ENCODE results near the gene KIAA0232. TPM values are rescaled to one million over a fixed set of nuclear protein-coding genes. Genes with fewer than 3 reads are reported as not detected.

KIAA0232 gene
- polyA plus RNA-seq, 1 donor from 2014 or later: 9.3 TPM

DNA sequence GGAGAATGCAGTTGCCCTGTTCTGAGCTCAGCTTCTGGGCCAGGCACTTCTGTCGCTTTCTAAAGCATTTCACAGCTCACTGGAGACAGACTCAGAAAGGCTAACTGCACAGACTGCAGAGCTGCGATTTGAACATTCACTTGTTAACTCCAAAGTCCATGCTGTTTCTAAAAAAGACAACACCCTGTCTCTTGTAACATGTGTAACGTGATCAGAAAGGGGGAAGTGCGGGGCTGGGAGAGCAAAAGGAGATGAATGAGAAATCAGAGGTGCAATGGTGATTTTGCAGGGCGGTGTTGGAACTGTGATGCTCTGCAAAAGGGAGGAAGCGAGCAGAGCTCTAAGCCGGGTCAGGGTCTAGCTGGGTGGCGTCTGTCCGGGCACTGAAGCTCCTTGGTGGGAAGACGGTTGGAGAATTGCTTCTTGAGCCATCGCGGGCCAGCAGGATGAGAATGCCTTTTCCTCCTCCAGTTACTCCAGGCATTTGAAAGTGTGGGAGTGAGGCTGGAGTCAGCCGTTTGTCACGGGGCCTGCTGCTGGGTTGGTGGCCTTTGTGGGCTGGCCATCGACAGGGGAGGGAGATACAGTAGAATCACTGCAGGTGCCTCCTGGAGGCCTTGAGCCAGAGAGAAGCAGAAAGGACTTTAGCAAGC lies 147.4 kb downstream of the KIAA0232 start:
- H3K4me3 Mint-ChIP-seq: no peak overlapping the region
- peaks cover 0 to 2% (median 1%) of the 10 kb centered on the region in 3 donors for H3K9me3 Mint-ChIP-seq
- H3K4me1 Mint-ChIP-seq: peaks cover 15 to 18% (median 17%) of the 10 kb centered on the region in 3 donors
- no peaks in the 10 kb centered on the region for H3K27me3 Mint-ChIP-seq
- H3K27ac Mint-ChIP-seq: no peak overlapping the region
- peaks cover 15% of the 10 kb centered on the region for H3K36me3 Mint-ChIP-seq

DNA sequence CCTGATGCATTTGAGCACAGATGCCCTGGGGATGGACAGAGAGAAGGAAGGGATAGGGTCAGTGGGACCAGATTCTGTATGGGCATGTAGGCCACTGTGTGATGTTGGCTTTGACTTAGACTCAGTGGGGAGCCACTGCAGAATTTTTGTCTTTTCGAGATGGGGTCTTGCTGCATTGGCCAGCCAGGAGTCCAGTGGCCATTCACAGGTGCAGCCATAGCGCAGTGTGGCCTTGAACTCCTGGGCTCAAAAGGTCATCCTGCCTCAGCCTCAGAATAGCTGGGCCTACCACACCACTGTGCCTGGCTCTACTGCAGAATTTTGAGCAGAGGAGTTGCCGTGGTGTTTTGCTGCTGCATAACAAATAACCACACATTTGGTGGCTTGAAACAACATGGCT lies 149.9 kb downstream of the KIAA0232 start:
- Mint-ChIP-seq H3K36me3 (peaks cover 11% of the 10 kb centered on the region), H3K27ac (no peak overlapping the region), H3K27me3 (no peaks in the 10 kb centered on the region), H3K9me3 (peaks cover 0 to 2% (median 1%) of the 10 kb centered on the region in 3 donors), H3K4me3 (no peak overlapping the region), H3K4me1 (peaks cover 14 to 19% (median 16%) of the 10 kb centered on the region in 3 donors)

DNA sequence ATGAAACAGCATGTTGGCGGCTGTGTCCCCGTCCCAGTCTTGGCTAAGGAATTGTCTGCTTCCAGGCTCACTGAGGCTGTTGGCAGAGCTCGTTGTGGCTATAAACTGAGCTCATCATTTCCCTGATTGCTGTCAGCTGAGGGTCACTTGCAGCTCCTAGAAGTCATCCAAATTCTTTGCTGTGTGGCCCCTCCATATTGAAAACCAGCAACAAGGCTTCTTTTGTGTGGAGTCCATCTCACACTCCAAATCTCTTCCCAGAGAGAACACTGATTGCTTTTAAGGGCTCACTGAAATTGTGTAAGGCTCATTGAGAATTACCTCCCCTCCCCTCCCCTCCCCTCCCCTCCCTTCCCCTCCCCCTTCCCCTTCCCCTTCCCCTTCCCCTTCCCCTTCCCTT lies 150.4 kb downstream of the KIAA0232 start:
- Mint-ChIP-seq H3K9me3 (peaks cover 0 to 2% (median 1%) of the 10 kb centered on the region in 3 donors), H3K27me3 (no peaks in the 10 kb centered on the region), H3K4me3 (no peak overlapping the region), H3K36me3 (peaks cover 11% of the 10 kb centered on the region), H3K27ac (no peak overlapping the region), H3K4me1 (peaks cover 15 to 21% (median 15%) of the 10 kb centered on the region in 3 donors)

Other genes with a start within 250 kb of the KIAA0232 start
- gene MAN2B2, start 207.5 kb upstream of the KIAA0232 start, polyA plus RNA-seq: 22.5 TPM
- 130 TPM for gene MRFAP1, start 142.0 kb upstream of the KIAA0232 start, polyA plus RNA-seq
- gene S100P, start 88.8 kb upstream of the KIAA0232 start, polyA plus RNA-seq: not detected
- 69.2 TPM for gene MRFAP1L1, start 72.9 kb upstream of the KIAA0232 start, polyA plus RNA-seq
- gene BLOC1S4, start 66.6 kb upstream of the KIAA0232 start, polyA plus RNA-seq: 55.9 TPM
- 28.2 TPM for gene TBC1D14, start 127.1 kb downstream of the KIAA0232 start, polyA plus RNA-seq

All from IgD-negative memory B cell (primary cell).